A549 (cell line): Measurements from ENCODE around the gene ADSL. TPM values are rescaled to one million over a fixed set of nuclear protein-coding genes. Genes with fewer than 3 reads are reported as not detected.

Source experiments
- ATAC-seq, 2 experiments: fragments of 200-7000 bp in 1 of 2; fragments of >200 bp in 1 of 2; cut with Nextera tagmentation in 1 of 2; cut with Tn5 transposase in 1 of 2; 3 replicates each; pipeline versions ENCODE4 v1.8.0 to v1.9.1; 2018 to 2020; ENCODE audit warnings: mild to moderate bottlenecking in 1 of 2, moderate library complexity in 1 of 2
- CTCF ChIA-PET: fragments of 300-600 bp; sonication (Branson Sonifier 250); formaldehyde crosslinking; extraction: SDS; loops from one replicate; lab custom pipeline; 2021; ENCODE audit warnings: antibody characterized with exemption, inconsistent platforms; lab: Yijun Ruan, JAX
- POLR2A ChIA-PET: fragments of 350-600 bp; formaldehyde crosslinking; extraction: SDS; loops from one replicate; lab custom pipeline; 2021; ENCODE audit warnings: antibody characterized with exemption, inconsistent platforms; lab: Yijun Ruan, JAX
- DNase-seq, 2 experiments: peaks; one replicate each; pipeline versions ENCODE4 v3.0.0 to v3.0.0-alpha.2; 2011 to 2016; ENCODE audit warnings: low read depth in 1 of 2, low spot score in 1 of 2
- FAIRE-seq: peaks from 2 replicates; lab custom pipeline; 2011; peaks lifted over from hg19 to GRCh38; lab: Jason Lieb, UNC
- H3K27ac ChIP-seq, 2 experiments: fragments of >200 bp; sonication (Bioruptor Twin); formaldehyde crosslinking; 3 replicates each; pipeline ENCODE4 v1.5.1; 2016 to 2017
- H3K4me1 ChIP-seq: fragments of >200 bp; sonication (Bioruptor Twin); formaldehyde crosslinking; 3 replicates; pipeline ENCODE4 v1.6.1; 2016
- H3K4me2 ChIP-seq: fragments of >200 bp; sonication (Bioruptor Twin); formaldehyde crosslinking; 3 replicates; pipeline ENCODE4 v1.6.1; 2016
- H3K4me3 ChIP-seq: fragments of >200 bp; sonication (Bioruptor Twin); formaldehyde crosslinking; 3 replicates; pipeline ENCODE4 v1.5.1; 2016
- H3K9me3 ChIP-seq: fragments of >200 bp; sonication (Bioruptor Twin); formaldehyde crosslinking; 3 replicates; pipeline ENCODE4 v1.6.1; 2016
- CEBPB ChIP-seq, 2 experiments: fragments of >200 bp in 1 of 2; sonication (Bioruptor Twin) in 1 of 2; formaldehyde crosslinking in 1 of 2; IDR thresholded peaks; 2 replicates each; pipeline ENCODE4 v1.6.1; 2012 to 2016
- CHD2 ChIP-seq: fragments of 150-350 bp; IDR thresholded peaks from 2 replicates; pipeline ENCODE4 v1.6.1; 2014; ENCODE audit warnings: low read length; ENCODE audit not compliant: partially characterized antibody
- CHD4 ChIP-seq: fragments of 200-600 bp; sonication (generic); IDR thresholded peaks from 2 replicates; pipeline ENCODE4 v1.6.1; 2016; ENCODE audit warnings: antibody characterized with exemption, mild to moderate bottlenecking, borderline replicate concordance
- CTCF ChIP-seq: fragments of >200 bp; sonication (Bioruptor Twin); formaldehyde crosslinking; IDR thresholded peaks from 3 replicates; pipeline ENCODE4 v1.5.1; 2016
- E2F6 ChIP-seq: IDR thresholded peaks from 2 replicates; pipeline ENCODE4 v1.6.1; 2012; ENCODE audit warnings: low read depth, borderline replicate concordance
- EHMT2 ChIP-seq: fragments of 200-600 bp; sonication (generic); IDR thresholded peaks from 2 replicates; pipeline ENCODE4 v1.6.1; 2016; ENCODE audit warnings: antibody characterized with exemption, low read depth, mild to moderate bottlenecking, moderate library complexity
- ELK1 ChIP-seq: fragments of 150-350 bp; IDR thresholded peaks from 2 replicates; pipeline ENCODE4 v1.6.1; 2014; ENCODE audit warnings: low read depth, mild to moderate bottlenecking, low read length
- EP300 ChIP-seq, 2 experiments: fragments of >200 bp; sonication (Bioruptor Twin); formaldehyde crosslinking; IDR thresholded peaks; 2 replicates in 1 of 2; 3 replicates in 1 of 2; pipeline ENCODE4 v1.6.1; 2016 to 2017
- HDAC2 ChIP-seq: fragments of 200-600 bp; sonication (generic); IDR thresholded peaks from 2 replicates; pipeline ENCODE4 v1.6.1; 2016
- HEYL ChIP-seq: fragments of 250-450 bp; sonication (Bioruptor Pico); IDR thresholded peaks from 2 replicates; pipeline ENCODE4 v1.8.0; 2021; ENCODE audit warnings: mild to moderate bottlenecking, moderate library complexity
- HOXB13 ChIP-seq: fragments of 250-450 bp; sonication (Bioruptor Pico); IDR thresholded peaks from 2 replicates; pipeline ENCODE4 v1.5.0; 2020; ENCODE audit warnings: low read depth, mild to moderate bottlenecking, moderate library complexity
- MAFK ChIP-seq: fragments of 450-650 bp; IDR thresholded peaks from 2 replicates; pipeline ENCODE4 v1.6.1; 2014; ENCODE audit not compliant: partially characterized antibody
- MAZ ChIP-seq: fragments of 150-350 bp; IDR thresholded peaks from 2 replicates; pipeline ENCODE4 v1.6.1; 2014; ENCODE audit warnings: antibody characterized with exemption, low read depth, low read length, borderline replicate concordance
- PBX3 ChIP-seq: IDR thresholded peaks from 2 replicates; pipeline ENCODE4 v1.6.1; 2012
- PHF8 ChIP-seq: fragments of 200-600 bp; sonication (generic); IDR thresholded peaks from 2 replicates; pipeline ENCODE4 v1.6.1; 2016; ENCODE audit warnings: low read depth, mild to moderate bottlenecking, antibody characterized with exemption, moderate library complexity, borderline replicate concordance
- POLR2A ChIP-seq: IDR thresholded peaks from 2 replicates; pipeline ENCODE4 v1.6.1; 2012; ENCODE audit warnings: mild to moderate bottlenecking, low read length
- POLR2AphosphoS2 ChIP-seq: conservative IDR thresholded peaks from 2 replicates; pipeline ENCODE4 v1.6.1; 2012; ENCODE audit warnings: low read length, improper control_type of control experiment, inconsistent platforms
- RCOR1 ChIP-seq: fragments of 150-350 bp; IDR thresholded peaks from 2 replicates; pipeline ENCODE4 v1.6.1; 2014; ENCODE audit warnings: antibody characterized with exemption, low read length, low read depth
- RFX5 ChIP-seq: fragments of 450-650 bp; IDR thresholded peaks from 2 replicates; pipeline ENCODE4 v1.7.1; 2014; ENCODE audit warnings: antibody characterized with exemption, mild to moderate bottlenecking, moderate library complexity
- SMC3 ChIP-seq: fragments of >200 bp; sonication (Bioruptor Twin); formaldehyde crosslinking; IDR thresholded peaks from 3 replicates; pipeline ENCODE4 v1.6.1; 2018; ENCODE audit warnings: inconsistent platforms
- TFCP2L1 ChIP-seq: fragments of 250-450 bp; sonication (Bioruptor Pico); IDR thresholded peaks from 2 replicates; pipeline ENCODE4 v1.5.0; 2021; ENCODE audit warnings: mild to moderate bottlenecking
- USF2 ChIP-seq: fragments of 450-650 bp; IDR thresholded peaks from 2 replicates; pipeline ENCODE4 v1.6.1; 2014; ENCODE audit warnings: antibody characterized with exemption
- WGBS: methylation state at CpG from one replicate; pipeline ENCODE4 v1.1.6; 2017; ENCODE audit errors: missing lambda C conversion rate; 5-methylcytosine and 5-hydroxymethylcytosine counted together
- polyA plus RNA-seq, 4 experiments: library from polyadenylated mRNA; depleted of rRNA in 3 of 4; stranded (reverse); fragments of >200 nt; fragmentation: RNase III in 1 of 4; extraction: RNeasy Plus Mini Kit Qiagen cat#74134 plus additional on column Dnase treatment in 1 of 4; gene quantifications; 2 replicates in 3 of 4; 3 replicates in 1 of 4; pipeline ENCODE4 v1.2.3, GENCODE V29; 2011 to 2017

Gene ADSL
- polyA plus RNA-seq, 2 of the 4 experiments (the other 2 are of a cell fraction): 85.6 to 126 TPM

GRCh38 chr22:40415531-40416266 lies 69.4 kb downstream of the ADSL start:
- ATAC-seq: no peak; a peak in 1 of 6 replicates
- FAIRE-seq: no peak
- no peak overlapping the region for H3K27ac ChIP-seq
- TF ChIP-seq RCOR1: no peak
- TF ChIP-seq RFX5: no peak
- no peak for TF ChIP-seq HDAC2
- no peak for TF ChIP-seq MAFK
- TF ChIP-seq POLR2A: no peak
- TF ChIP-seq TFCP2L1 (CRISPR knock-in tag): no peak
- no peak for TF ChIP-seq E2F6
- no peak for TF ChIP-seq MAZ
- no peak overlapping the region for H3K4me3 ChIP-seq
- no peak overlapping the region for H3K4me2 ChIP-seq
- WGBS: 91% methylated on average over 19 of the region's 19 CpGs
- POLR2A ChIA-PET: no interaction called here
- CTCF ChIA-PET: interaction anchor here (0.7 to 1.5 kb wide), 3 partner anchors 8 to 231 kb away, joined by 3 read pairs; no protein-coding TSS in a partner anchor
- no peaks in the 10 kb centered on the region for H3K4me1 ChIP-seq
- no peaks in the 10 kb centered on the region for H3K9me3 ChIP-seq
- DNase-seq: no peak

GRCh38 chr22:40416267-40416570 lies 69.9 kb downstream of the ADSL start:
- TF ChIP-seq HEYL (CRISPR knock-in tag) (no peak), EHMT2 (no peak), EP300 (IDR thresholded peaks at IDR 0.05) (no peak), ELK1 (no peak), CEBPB (IDR thresholded peaks at IDR 0.05) (no peak), POLR2AphosphoS2 (no peak), SMC3 (no peak), PBX3 (no peak), USF2 (no peak), RFX5 (no peak), E2F6 (no peak), CHD4 (no peak), CHD2 (no peak), PHF8 (no peak), CTCF (no peak), POLR2A (no peak), HOXB13 (CRISPR knock-in tag) (no peak)
- H3K27ac ChIP-seq: no peak overlapping the region
- POLR2A ChIA-PET: no interaction called here
- ATAC-seq (no peak), FAIRE-seq (no peak), DNase-seq (no peak)
- no peaks in the 10 kb centered on the region for H3K9me3 ChIP-seq
- H3K4me2 ChIP-seq: no peak overlapping the region
- CTCF ChIA-PET: interaction anchor here (1.5 kb wide), 1 partner anchor 71 kb away, joined by 3 read pairs; no protein-coding TSS in a partner anchor
- no peak overlapping the region for H3K4me3 ChIP-seq
- H3K4me1 ChIP-seq: no peaks in the 10 kb centered on the region
- 94% methylated on average over 8 of the region's 10 CpGs for WGBS
